ENCODE data around the gene CAVIN3.

Gene CAVIN3

GRCh38 chr11:6320411-6321155 is at the start of gene CAVIN3:
Gene CAVIN3, minus strand, starts transcription at chr11:6320501. Its CDS starts 25 bp downstream, at chr11:6320476.
- DNase-seq (ENCODE audit: low read depth in 2 of 2) = peak in 1 of 2 donors; percentile 6

GRCh38 chr11:6365659-6366058 is 45.4 kb upstream of the CAVIN3 start:
- DNase-seq (ENCODE audit: low read depth in 2 of 2) = no peak

DNA sequence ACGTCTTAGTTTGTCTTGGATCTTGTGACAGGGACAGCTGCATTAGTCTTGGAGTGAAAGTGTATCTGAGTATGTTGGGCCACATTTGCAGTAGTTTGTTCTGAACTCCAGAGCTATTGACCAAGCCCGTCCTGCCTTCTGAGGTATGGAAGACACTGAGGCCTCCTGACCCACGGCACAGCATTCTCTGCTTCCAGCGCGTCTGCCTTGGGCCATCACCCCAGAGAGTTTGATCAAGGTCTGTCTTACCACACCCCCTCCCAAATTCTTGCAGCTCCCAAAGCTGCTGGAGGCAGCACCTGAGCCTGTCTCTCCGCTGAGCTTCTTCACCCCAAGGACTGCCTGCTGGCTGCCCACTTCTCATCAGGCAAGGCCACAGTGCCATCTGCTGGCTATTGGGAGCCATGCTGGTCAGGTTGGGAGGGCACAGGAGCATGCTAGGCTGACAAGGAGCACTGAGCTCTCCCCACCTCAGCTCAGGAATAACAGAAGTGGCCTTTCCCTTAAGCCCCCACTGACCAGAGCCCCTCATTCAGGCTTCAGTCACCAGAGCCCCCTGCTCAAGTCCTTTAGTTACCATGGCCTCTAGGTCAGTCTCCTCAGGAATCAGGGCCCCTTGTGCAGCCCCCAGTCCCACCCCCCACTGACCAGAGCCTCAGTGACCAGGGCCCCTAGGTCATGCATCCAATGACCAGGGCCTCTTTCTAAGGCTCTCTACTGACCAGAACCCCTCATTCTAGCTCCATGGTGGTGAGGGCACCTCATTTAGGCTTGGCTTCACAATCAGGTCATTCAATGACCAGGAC is 42.8 kb upstream of the CAVIN3 start:
- peak; percentile 32 to 34 for DNase-seq (ENCODE audit: low read depth in 2 of 2)

DNA sequence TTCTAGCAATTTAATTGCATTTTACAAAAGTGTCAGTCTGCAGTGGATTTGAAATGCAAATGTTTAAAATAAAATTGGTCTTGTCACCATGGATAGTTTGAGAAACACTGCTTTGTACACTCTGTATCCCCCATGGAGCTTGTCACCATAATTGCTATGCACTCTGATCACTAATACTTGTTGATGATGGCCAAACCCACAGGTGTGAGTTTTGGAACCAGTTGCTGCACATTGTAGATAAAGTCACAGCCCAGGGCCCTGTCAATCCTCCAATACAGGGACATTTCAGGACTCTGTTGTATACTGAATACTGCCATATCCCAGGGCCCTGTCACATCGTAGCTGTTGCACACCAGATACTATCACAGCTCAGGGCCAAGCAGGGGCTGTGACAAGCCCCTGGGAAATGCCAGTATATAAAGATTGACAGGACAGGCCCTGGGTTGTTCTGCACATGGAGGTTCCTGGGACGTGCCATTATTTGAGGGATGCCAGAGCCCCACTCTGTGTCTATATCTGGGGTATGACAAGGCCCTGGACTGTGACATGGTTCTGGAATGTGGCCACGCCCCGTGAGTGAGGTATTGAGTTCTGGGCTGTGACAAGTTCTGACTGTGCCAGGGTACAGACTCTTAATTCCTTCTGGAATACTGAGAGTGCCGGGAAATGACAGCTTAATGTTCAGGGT is 42.0 kb upstream of the CAVIN3 start:
- no peak for DNase-seq (ENCODE audit: low read depth in 2 of 2)

DNA sequence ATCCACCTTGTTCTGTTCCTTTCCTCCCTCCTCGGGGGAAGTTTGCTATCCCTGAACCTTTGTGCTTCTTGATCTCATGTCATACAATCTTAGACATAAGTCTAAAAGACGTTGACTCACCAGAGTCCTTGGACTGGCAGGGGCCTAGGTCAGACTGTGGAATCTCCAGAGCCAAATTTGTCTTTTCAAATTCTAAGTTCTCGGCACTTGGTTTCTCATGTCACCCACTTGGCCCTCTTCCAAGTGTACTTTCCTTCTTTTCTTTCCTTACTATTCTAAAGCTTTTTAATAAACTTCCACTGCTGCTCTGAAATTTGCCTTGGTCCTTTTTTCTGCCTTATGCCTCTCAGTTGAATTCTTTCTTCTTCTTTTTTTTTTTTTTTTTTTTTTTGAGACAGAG is 39.9 kb upstream of the CAVIN3 start:
- DNase-seq (ENCODE audit: low read depth in 2 of 2) = no peak

GRCh38 chr11:6357222-6357621 is 36.9 kb upstream of the CAVIN3 start:
- peak in 1 of 2 donors; percentile 9 for DNase-seq (ENCODE audit: low read depth in 2 of 2)

DNA sequence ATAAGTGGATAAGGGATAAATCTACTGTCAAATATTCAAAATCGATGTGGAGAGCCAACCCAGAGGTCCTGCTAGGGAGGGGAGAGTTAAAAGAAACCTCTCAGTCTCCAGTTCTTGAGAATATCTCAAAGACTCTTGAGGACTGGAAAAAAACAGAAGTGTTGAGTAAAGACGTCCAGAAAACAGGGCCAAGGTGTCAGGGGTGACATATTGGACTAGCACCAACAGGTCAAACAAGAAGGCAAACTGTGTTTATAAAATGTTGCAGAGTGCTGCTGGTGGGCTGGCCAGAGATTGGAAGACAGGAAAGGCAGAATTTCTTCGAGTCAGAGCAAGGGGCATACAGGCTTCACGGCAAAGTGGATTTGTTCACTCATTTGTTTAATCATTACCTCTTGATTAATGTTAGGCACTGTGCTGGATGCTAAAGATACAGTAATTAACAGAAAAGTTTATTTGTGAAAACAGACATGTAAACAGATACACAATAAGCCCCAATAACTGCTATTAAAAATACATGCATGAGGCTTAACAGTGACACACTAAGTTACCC is 36.3 kb upstream of the CAVIN3 start:
- DNase-seq (ENCODE audit: low read depth in 2 of 2) = no peak

DNA sequence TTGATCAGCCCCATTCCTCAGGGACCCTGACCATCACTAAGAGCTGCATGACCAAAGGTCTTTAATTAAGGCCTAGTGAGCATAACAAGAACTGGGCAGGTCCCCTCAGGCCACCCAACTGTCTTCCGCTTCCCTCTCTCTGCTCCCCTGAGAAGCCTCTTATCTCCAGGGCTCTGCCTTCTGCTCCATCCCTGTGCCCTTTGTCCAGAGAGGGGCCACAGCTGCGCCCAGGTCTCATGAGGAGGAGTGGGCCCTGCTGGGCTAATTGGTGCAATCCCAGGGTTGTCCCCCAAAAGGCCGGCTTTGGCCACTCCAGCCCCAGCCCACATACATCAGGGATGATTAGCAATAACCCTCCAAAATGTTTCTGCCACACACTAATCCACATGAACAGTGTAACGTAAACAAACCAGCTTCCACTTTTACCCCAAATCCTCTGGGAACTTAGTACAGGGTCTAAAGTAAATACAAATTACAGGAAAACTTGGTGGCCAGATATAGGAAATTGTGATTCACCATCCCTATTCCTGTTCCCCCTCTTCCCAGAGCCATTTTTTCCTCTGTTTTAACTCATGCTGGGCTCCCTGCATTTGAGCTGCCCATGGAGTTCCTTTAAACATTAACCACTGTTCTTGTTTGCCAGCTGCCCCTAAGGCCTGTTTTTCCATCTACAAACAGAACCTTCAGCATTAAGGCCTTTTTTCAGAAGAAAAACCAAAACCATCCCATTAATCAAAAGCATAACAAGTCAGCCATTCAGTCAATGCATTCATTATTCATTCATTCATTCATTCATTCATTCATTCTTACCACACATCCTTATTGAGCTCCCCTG is 34.6 kb upstream of the CAVIN3 start:
- DNase-seq (ENCODE audit: low read depth in 2 of 2) = no peak

GRCh38 chr11:6353367-6353987 is 33.2 kb upstream of the CAVIN3 start:
- peak; percentile 4 to 8 for DNase-seq (ENCODE audit: low read depth in 2 of 2)

- DNase-seq (ENCODE audit: low read depth in 2 of 2) = no peak
Measured at GRCh38 chr11:6351782-6352382, 31.6 kb upstream of the CAVIN3 start.

GRCh38 chr11:6350486-6350885 is 30.2 kb upstream of the CAVIN3 start:
- DNase-seq (ENCODE audit: low read depth in 2 of 2) = no peak

- DNase-seq (ENCODE audit: low read depth in 2 of 2) = no peak
Measured at GRCh38 chr11:6350043-6350442, 29.7 kb upstream of the CAVIN3 start.

- DNase-seq (ENCODE audit: low read depth in 2 of 2) = no peak
Measured at GRCh38 chr11:6345366-6345765, 25.1 kb upstream of the CAVIN3 start.

DNA sequence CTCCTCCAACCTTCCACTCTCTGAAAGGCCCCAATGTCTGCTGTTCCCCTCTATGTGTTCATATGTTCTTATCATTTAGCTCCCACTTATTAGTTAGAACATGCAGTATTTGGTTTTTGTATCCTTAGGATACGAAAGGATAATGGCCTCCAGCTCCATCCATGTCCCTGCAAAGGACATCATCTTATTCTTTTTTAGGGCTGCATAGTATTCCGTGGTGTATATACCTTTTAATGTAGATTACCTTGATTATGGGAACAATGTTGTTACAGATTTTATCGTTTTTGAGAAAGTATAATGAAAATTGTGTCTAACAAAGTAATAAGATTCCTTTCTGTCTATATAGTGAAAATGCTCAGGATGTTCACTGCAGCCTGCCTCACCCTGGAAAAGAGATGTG is 16.0 kb upstream of the CAVIN3 start:
- DNase-seq (ENCODE audit: low read depth in 2 of 2) = no peak

GRCh38 chr11:6334806-6335205 is 14.5 kb upstream of the CAVIN3 start:
- no peak for DNase-seq (ENCODE audit: low read depth in 2 of 2)

DNA sequence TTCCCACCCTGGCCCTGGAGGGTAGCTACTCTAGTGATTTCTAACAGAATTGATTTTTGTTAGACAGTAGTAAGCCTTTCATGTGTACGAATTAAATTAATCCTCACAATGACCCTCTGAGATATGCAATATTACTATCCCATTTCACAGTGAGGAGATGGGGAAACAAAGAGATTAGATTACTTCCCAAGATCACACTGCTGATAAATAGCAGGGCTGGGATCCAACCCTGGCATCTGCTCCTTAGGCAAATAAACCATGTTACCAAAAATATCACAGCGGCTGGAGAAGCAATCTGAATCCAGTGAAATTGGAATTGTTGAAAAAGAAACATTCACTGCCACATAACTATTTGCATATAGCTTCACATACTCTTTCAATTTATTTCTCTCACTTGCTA is 12.8 kb upstream of the CAVIN3 start:
- no peak for DNase-seq (ENCODE audit: low read depth in 2 of 2)

DNA sequence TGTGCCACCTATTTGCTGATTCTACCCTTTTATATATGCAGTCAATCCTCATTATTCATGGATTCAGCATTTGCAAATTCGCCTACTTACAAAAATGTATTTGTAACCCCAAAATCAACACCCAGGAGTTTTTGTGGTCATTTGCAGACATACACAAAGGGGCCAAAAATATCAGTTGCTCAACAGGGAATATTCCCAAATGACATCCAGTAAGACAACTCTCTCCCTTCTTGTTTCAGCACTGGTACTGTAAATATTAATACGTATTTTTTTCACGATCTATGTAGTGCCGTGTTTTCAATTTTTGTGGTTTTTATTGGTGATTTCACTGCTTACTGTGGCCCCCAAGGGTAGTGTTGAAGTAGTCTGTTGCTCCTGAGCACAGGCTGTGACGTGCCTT is 11.8 kb upstream of the CAVIN3 start:
- no peak for DNase-seq (ENCODE audit: low read depth in 2 of 2)

- DNase-seq (ENCODE audit: low read depth in 2 of 2) = no peak
Measured at GRCh38 chr11:6328321-6328720, 8.0 kb upstream of the CAVIN3 start.

DNA sequence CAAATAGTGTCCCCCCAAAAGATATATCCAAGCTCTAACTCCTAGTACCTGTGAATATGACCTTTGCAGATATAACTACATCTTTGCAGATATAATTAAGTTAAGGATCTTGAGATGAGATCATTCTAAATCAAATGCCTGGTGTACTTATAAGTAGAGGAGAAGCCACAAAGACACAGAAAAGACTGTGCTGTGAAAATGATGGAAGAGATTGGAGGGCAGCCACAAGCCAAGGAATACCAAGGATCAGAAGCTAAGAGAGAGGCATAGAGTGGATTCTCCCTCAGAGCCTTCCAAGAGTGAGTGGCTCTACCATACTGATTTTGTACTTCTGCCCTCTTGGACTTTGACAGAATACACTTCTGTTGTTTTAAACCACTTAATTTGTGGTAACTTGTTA is 7.5 kb upstream of the CAVIN3 start:
- no peak for DNase-seq (ENCODE audit: low read depth in 2 of 2)

DNA sequence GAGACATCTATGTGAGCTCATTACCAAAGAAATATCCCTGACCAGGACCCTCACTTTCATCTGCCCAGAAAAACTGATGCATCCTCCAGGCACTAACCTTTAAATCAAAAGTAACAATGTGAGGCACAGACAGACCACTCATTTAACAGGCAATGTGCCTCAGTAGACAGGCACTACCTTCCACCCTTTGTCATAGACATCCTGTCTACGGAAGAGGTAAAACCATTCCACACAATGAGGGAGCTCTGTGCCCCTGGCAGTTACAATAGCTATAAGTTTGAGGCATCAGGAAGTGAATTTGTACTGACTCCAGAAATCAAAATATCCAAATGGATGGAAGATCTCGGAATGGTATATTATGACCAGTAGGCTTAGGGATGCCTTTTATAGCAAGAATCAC is 6.7 kb upstream of the CAVIN3 start:
- no peak for DNase-seq (ENCODE audit: low read depth in 2 of 2)

- DNase-seq (ENCODE audit: low read depth in 2 of 2) = no peak
Measured at GRCh38 chr11:6326303-6326702, 6.0 kb upstream of the CAVIN3 start.
